VCaP (cell line): Measurements from ENCODE around the gene U2AF1L4.

Source experiments
- H3K27ac ChIP-seq: fragments of 450-650 bp; 2 replicates; pipeline ENCODE4 v1.5.1; 2017
- CTCF ChIP-seq: fragments of 450-650 bp; conservative IDR thresholded peaks from 2 replicates; pipeline ENCODE4 v1.5.1; 2017; ENCODE audit warnings: mild to moderate bottlenecking, moderate library complexity

Gene U2AF1L4

GRCh38 chr19:35784503-35785338 is 39.5 kb upstream of the U2AF1L4 start:
- TF ChIP-seq CTCF, result no peak
- H3K27ac ChIP-seq, result no peak overlapping the region

- no peak for TF ChIP-seq CTCF
- no peak overlapping the region for H3K27ac ChIP-seq
These were observed 38.5 kb upstream of the U2AF1L4 start for GRCh38 chr19:35783469-35784434.

GRCh38 chr19:35782589-35782988 is 37.4 kb upstream of the U2AF1L4 start:
- no peak overlapping the region for H3K27ac ChIP-seq
- TF ChIP-seq CTCF, result no peak

GRCh38 chr19:35781650-35782049 is 36.4 kb upstream of the U2AF1L4 start:
- no peak for TF ChIP-seq CTCF
- H3K27ac ChIP-seq, result no peak overlapping the region

GRCh38 chr19:35780717-35781116 is 35.5 kb upstream of the U2AF1L4 start:
- H3K27ac ChIP-seq, result no peak overlapping the region
- TF ChIP-seq CTCF, result no peak

GRCh38 chr19:35780058-35780457 is 34.8 kb upstream of the U2AF1L4 start:
- TF ChIP-seq CTCF, result no peak

GRCh38 chr19:35779033-35779432 is 33.8 kb upstream of the U2AF1L4 start:
- no peak overlapping the region for H3K27ac ChIP-seq
- TF ChIP-seq CTCF, result no peak

More at GRCh38 chr19:35780058-35780457, 34.8 kb upstream of the U2AF1L4 start:
- H3K27ac ChIP-seq, result no peak overlapping the region
